Anterior cingulate cortex (tissue), 58 donors: ENCODE measurements around the gene CCNDBP1.
"Not testable (repeated sequence)": the region's sequence is repeated elsewhere in the genome, so short reads cannot be mapped to it uniquely, and the experiment has no call there.

Experiments used
- DNase-seq, 58 donors: peaks; one replicate each; lab custom pipeline; 2025; lab: John Stamatoyannopoulos, UW

Gene CCNDBP1, protein sequence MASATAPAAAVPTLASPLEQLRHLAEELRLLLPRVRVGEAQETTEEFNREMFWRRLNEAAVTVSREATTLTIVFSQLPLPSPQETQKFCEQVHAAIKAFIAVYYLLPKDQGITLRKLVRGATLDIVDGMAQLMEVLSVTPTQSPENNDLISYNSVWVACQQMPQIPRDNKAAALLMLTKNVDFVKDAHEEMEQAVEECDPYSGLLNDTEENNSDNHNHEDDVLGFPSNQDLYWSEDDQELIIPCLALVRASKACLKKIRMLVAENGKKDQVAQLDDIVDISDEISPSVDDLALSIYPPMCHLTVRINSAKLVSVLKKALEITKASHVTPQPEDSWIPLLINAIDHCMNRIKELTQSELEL

DNA sequence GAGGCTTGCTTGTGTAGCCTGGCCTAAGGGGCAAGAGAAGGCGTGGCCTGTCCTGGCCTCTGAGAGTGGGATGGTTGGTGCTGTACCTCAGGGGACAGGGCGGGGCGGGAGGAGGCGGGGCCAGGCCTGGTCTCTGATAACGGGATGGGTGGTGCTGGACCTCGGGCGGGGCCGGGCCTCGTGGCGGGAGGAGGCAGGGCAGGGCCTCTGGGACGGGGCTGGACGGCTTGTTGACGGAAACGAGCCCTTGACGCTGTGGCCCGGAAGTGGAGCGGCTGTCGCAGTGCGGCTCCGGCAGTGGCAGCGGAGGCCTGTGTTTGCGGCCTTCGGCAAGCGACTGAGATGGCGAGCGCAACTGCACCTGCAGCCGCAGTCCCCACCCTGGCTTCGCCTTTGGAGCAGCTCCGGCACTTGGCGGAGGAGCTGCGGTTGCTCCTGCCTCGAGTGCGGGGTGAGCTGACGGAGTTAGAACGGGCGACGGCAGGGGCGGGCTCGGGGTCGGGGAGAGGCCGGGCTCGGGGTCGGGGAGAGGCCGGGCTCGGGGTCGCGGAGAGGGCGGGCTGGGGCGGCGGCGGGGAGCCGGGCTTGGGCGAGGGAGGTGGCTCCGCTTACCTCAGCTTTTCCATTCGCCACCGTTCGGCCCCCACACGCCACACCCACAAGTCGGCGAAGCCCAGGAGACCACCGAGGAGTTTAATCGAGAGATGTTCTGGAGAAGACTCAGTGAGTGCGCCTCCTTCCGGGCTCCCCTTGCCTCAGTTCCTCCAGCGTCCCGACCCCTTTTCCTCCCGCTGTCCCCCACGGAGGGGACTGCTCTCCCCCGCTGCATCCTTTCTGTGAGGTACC, at the start of gene CCNDBP1:
Gene CCNDBP1 (plus strand): TSS at position 247 of the 846 bp plus-strand sequence. CDS start 96 bp downstream, at position 343.
- peak in 56 of 58 donors; percentile 16 to 89 (median 72) for DNase-seq

DNA sequence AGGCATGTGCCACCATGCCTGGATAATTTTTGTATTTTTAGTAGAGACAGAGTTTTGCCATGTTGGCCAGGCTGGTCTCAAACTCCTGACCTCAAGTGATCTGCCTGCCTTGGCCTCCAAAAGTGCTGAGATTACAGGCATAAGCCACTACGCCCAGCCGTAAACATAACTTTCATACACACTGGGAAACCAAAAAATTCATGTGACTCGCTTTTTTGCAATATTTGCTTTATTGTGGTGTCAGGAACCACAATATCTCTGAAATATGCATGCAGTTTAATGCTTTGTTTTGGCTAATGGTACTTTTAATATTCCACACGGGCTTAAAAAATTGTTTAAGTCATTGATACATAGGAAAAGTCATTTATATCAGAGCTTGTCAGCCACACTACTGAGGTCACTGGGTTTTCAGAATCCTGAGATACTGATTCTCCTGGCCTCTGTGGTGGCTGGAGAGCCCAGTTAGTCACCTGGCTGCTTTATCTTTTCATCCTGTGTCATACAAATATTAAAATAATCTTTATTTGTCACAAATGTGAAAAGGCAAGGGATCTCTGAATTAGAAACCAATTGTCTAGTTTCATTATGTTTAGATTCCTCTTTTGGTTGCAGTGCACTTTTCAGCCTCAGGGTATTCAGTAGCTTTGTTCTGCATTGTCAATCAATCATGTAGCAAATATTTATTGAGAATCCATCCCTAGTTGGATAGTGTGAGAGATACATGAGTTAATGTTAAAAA, 41.8 kb upstream of the CCNDBP1 start:
- DNase-seq, result no peak

DNA sequence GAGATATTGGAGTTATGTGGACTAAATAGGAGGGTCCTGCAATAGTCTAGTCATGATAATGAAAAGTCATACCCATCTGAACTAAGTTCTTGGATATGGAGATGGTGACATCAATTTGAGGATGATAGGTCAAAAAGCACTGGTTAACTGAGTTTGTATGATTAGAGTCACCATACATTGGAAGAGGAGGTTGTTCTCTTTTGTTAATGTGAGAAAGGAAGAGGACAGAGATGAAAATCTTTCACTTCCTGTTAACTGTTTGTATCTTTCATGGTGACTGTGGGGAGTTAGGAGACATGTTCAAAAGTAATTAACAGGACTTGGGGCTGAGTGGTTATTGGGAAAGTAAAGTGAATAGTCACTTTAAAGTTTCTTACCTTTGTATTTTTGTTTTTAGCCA, 40.7 kb upstream of the CCNDBP1 start:
- DNase-seq, result no peak

DNA sequence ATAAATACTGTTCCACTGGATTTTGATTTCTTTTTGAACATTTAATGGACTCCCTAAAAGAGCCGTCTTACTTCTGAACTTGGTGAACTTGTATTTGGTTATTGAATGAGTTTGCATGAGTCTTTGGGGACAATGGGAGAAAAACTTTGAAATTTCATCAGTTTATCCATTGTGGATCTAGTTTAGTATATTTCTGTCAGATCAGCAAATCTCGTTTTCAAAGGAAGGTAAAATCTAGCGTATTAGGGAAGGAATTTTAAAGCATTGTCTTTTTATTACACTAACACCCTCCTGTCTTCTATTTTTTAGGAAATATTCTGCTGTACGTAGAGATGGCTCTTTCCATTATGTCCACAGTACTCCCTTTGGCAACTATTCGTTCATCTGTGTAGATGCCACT, 39.0 kb upstream of the CCNDBP1 start:
- DNase-seq, result no peak

DNA sequence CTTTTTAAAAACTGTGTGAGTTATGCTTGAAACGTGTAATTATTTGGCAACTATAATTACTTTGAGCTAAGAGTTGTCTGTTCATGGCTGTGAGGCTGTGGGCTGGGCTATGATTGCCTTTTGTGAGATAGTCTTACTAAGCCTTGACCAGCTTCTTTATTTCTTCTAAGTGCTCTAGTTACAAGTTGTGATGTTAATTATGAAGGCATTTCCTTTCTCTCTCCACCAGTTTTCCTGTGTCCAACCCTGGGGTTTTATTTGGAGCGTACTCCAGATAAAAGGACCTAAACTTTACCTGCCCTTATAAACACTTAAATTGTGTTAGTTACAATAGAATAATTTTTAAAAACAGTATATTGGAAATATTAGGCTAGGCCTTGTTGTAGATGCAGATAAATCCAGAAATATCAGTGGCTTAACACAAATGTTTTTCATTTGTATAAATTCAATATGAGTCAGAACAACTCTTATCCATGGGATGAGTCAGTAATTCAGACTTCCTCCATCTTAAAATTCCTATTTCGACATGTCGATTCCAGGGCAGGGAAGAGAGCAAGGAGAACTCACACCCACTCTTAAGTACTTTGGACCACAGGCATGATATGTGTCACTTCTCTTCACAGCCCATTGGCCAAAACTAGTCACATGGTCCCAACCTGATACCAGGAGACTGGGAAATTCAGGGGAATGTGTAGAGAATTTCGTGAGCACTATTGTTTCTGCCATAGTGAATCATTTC, 34.8 kb upstream of the CCNDBP1 start:
- no peak for DNase-seq

DNA sequence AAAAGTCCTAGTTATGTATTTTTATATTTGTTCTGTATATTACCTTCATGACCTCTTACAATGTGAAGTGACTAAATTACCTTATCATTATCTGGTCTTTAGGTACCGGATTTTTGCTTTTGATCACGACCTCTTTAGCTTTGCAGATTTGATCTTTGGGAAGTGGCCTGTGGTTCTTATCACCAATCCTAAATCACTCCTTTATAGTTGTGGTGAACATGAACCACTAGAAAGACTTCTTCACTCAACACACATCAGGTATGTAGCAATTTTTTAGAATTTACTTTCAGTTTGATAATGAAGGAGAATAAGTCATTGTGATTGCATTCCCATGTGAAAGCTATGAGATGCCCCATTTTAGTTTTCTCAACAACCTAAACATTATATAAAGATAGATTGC, 33.5 kb upstream of the CCNDBP1 start:
- no peak for DNase-seq

DNA sequence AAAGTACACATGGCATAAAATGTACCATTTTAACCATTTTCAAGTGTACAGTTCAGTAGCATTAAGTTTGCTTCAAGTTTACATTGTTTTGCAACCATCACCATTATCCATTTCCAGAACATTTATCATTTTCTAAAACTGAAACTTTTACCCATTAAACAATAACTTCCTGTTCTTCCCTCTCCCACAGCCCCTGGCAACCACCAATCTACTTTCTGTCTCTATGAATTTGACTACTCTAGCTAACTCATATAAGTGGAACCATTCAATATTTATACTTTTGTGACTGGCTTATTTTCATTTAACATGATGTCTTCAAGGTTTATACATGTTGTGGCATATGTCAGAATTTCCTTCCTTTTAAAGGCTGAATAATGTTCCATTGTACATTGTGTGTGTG, 31.9 kb upstream of the CCNDBP1 start:
- DNase-seq, result no peak

DNA sequence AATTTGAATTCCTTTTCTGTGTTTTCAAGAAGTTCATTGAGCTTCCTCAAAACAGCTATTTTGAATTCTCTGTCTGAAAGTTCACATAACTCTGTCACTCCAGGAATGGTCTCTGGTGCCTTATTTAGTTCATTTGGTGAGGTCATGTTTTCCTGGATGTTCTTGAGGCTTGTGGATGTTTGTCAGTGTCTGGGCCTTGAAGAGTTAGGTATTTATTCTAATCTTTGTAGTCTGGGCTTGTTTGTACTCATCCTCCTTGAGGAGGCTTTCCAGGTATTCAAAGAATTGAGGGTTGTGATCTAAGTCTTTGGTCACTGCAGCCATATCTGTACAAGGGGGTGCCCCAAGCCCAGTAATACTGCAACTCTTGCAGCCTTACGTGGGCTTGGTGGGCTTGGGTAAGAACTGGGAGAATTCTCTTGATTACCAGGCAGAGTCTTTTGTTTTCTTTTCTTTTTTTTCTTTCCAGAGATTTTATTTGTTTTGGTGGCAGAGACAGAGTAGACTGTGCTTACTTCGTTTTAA, 19.3 kb upstream of the CCNDBP1 start:
- DNase-seq, result no peak

DNA sequence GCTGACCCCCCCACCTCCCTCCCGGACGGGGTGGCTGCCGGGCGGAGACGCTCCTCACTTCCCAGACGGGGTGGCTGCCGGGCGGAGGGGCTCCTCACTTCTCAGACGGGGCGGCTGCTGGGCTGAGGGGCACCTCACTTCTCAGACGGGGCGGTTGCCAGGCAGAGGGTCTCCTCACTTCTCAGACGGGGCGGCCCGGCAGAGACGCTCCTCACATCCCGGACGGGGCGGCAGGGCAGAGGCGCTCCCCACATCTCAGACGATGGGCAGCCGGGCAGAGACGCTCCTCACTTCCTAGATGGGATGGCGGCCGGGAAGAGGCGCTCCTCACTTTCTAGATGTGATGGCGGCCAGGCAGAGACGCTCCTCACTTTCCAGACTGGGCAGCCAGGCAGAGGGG, 17.9 kb upstream of the CCNDBP1 start:
- not testable (repeated sequence) for DNase-seq

DNA sequence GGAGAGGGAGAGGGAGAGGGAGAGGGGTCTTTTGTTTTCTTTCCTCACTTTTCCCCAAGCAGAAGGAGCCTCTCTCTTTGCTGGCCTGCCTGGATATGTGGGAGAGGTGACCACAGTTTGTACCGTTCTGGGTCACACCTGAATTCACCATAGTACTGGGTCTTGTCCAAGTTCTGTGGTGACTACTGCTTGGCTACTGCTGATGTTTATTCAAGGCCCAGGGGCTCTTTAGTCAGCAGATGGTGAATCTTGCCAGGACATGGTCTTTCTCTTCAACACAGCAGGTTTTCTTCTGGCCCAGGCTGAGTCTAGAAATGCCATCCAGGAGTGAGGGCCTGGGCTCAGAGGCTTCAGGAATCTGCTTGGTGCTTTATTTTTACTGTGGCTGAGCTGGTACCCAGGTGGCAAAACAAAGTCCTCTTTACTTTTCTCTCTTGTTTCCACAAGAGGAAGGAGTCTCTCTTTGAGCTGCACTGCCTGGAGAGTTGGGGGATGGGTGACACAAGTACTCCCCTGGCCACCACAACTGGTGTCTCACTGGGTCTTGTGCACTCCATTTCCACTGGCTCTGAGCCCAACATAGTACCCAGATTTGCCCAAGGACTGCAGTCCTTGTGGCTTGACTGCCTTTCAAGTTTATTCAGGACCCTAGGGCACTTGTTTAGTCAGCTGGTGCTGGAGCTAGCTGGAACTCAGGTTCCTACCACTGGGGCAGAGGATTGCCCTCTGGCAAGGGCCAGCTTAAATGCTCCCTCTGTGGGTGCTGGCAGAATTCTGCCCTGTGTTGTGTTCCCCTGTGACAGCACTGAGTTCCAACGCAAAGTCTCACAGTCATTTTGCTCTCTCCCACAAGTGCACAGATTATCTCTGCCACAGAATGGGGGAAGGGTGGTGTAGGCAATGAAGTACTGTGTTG, 16.8 kb upstream of the CCNDBP1 start:
- DNase-seq, result peak in 11 of 58 donors; percentile 2 to 46 (median 16)

DNA sequence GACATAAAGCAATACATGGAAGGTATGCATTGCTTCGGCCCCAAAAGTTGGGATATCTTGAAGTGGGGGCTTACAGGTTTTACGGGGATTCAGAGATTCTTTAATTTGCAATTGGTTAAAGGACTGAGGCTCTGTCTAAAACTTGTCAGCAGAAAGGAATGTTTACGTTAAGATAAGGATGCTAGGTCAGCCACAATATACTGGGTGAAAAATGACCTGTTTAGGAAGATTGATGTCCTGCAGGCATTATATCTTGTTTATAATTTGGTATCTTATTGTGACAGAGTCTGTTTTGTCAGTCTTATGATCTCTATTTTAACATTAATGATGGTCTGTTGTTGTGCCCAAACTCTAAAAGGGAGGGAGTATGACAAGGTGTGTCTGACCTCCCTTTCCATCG, 15.3 kb upstream of the CCNDBP1 start:
- no peak for DNase-seq

DNA sequence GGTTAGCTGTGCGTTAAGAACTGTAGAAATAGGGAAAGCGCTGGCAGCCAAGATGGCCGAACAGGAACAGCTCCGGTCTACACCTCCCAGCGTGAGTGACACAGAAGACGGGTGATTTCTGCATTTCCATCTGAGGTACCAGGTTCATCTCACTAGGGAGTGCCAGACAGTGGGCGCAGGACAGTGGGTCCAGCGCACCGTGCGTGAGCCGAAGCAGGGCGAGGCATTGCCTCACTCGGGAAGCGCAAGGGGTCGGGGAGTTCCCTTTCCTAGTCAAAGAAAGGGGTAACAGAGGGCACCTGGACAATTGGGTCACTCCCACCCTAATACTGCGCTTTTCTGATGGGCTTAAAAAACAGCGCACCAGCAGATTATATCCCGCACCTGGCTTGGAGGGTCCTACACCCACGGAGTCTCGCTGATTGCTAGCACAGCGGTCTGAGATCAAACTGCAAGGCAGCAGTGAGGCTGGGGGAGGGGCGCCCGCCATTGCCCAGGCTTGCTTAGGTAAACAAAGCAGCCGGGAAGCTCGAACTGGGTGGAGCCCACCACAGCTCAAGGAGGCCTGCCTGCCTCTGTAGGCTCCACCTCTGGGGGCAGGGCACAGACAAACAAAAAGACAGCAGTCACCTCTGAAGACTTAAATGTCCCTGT, 9.4 kb upstream of the CCNDBP1 start:
- DNase-seq, result not testable (repeated sequence)

DNA sequence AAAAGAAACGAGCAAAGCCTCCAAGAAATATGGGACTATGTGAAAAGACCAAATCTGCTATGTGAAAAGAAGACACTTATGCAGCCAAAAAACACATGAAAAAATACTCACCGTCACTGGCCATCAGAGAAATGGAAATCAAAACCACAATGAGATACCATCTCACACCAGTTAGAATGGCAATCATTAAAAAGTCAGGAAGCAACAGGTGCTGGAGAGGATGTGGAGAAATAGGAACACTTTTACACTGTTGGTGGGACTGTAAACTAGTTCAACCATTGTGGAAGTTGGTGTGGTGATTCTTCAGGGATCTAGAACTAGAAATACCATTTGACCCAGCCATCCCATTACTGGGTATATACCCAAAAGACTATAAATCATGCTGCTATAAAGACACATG, 8.1 kb upstream of the CCNDBP1 start:
- not testable (repeated sequence) for DNase-seq

DNA sequence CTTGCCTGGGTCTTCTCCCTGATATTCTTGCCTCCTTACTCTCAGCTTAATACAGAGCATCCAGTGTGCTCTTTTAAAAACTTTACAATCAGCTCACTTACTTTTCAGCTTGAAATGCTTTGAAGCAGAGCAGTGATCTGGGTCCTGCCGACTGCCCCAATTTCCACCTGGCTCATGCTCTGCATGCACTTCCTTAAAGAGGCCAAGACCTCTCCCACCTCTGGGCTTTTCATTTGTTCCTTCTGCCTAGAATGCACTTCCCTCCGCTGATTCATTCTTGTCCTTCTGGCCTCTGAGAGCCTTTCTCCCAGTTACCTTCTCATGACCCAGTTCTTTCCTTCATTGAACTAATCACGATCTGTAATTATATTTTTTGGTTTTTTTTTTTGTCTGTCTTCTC, 1.9 kb upstream of the CCNDBP1 start:
- DNase-seq, result no peak

DNA sequence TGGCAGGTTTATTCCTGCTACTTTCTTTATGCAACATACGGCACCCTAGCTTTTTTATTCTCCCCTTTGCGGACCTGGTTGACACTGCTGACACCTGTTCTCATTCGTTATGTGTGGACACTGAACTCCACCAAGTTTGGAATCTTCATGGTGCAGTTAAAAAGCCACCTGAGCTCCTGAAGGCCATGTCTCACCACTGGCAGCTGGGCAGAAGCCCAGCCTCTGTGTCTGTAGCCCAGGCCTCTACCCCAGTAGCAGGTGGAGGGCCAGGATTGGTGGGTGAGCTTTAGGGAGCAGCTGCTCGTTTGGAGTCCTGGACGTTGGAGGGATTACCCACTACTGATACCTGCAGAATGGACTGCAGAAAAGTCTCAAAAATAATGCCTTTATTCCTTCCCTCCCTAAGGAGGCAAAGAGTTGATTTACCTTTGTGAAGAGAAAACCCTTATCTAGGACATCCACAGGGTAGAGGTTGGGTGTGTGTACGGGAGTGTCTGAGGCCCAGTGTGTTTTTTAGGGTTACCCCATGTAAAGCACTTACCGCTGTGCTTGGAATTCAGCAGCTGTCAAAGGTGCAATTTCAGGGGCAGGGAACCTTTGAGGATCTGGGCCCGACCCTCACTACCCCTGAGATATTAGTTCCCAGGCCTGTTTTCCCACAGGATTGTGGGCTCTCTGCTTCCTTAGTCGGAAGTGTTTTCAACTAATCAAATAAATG, 637 bp upstream of the CCNDBP1 start:
- no peak for DNase-seq

DNA sequence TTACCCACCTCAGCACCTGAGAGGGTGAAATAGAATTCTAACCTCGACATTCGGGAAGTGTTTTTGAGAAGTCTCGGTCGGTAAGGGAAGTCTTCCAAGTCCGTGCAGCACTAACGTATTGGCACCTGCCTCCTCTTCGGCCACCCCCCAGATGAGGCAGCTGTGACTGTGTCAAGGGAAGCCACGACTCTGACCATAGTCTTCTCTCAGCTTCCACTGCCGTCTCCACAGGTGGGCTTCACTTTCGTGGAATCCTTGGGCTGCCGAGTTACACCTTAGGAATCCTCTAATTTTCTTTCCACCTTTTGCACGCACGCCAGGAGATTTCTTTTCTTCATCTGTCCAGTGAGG, 775 bp downstream of the CCNDBP1 start:
- DNase-seq, result peak in 3 of 58 donors; percentile 39 to 68 (median 52)

DNA sequence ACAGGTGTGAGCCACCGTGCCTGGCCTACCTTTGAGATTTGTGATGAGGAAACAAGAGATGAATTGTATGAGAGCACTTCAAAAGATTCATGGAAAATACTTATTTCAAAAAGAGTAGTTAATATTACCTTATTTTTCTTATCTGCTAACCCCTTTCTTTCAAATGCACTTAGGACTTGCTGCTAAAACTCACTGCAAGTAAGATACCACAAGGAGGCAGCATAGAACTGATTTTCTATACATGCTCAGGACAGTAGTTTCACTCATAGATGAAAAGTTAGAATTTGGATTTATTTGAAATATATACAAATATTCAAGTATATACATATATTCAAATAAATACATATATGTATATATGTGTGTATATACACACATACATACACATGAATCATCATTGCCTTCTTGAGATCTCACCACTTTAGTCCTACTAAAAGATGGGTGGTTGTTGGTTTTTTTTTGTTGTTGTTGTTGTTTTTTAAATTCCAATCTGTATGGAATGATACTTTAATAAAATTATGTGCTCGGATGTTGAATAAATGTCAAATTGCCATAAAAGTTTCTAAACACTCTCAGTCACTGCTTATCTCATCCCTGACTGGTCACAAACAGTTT, 2.4 kb downstream of the CCNDBP1 start:
- peak in 1 of 58 donors; percentile 52 for DNase-seq
